HG02571 (cell line): Measurements from ENCODE around the gene RCAN3.
"Not testable (repeated sequence)": the region's sequence is repeated elsewhere in the genome, so short reads cannot be mapped to it uniquely, and the experiment has no call there.

ENCODE experiments used
- ATAC-seq: cut with Tn5 transposase; IDR thresholded peaks from one replicate; pipeline ENCODE4 v1.9.1; 2021; ENCODE audit warnings: mild to moderate bottlenecking, moderate library complexity; ENCODE audit not compliant: unreplicated experiment

Gene RCAN3

DNA sequence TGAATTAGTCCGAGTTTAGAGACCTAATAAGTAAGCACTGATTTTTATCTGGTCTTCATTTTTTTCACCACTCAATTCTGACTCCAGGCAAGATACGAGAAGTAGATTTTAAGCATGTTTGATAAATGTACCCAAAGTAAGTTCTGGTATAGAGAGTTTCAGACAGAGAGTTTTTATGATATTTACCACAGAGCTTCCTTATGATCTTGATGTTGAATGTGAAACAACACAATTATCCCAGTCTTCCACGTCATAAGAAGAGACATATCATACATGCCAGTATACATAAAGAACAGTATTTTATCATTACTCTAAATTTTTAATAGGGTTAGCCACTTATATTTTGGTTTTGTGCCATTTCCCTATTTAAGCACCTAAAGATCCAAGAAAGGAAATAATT, 45.4 kb downstream of the RCAN3 start:
- no peak for ATAC-seq

DNA sequence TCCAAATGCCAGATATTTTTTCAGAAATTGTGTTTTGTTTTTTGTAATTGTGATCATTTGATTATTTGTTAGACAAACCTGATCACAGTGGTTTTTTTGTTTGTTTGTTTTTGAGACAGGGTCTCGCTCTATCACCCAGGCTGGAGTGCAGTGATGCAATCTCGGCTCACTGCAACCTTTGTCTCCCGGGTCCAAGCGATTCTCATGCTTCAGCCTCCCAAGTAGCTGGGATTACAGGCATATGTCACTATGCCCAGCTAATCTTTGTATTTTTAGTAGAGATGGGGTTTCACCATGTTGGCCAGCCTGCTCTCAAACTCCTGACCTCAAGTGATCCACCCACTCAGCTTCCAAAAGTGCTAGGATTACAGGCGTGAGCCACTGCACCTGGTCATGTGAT, 46.6 kb downstream of the RCAN3 start:
- ATAC-seq: not testable (repeated sequence)

DNA sequence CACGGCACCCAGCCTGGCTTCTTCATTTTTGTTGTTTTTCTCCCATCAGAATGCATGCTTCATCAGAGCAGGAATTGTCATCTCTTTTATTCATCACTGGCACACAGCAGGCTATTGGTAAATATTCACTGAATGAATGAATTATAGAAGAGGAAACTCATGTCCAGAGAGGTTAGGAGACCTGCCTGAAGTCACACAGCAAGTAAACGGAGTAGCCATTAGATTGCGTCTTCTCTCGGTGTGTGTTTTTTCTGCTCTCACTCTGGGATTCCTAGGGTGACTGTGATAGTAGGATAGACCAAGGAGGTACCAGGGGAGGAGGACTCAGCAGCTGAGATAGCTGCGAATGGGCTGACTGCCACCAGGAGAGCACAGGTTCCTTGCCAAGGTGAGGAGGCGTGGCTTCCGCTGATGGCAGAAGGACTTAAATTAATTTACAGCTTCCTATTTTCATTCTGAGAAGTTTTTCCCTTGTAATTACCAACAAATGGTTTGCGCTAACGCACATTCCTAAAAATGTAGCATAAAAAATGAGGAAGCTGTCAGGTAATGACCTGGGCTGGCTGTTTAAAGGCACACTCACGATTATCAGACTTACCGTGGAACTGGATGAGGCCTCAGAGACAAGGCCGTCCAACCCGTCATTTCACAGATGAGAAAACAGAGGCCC, 48.8 kb downstream of the RCAN3 start:
- no peak for ATAC-seq

DNA sequence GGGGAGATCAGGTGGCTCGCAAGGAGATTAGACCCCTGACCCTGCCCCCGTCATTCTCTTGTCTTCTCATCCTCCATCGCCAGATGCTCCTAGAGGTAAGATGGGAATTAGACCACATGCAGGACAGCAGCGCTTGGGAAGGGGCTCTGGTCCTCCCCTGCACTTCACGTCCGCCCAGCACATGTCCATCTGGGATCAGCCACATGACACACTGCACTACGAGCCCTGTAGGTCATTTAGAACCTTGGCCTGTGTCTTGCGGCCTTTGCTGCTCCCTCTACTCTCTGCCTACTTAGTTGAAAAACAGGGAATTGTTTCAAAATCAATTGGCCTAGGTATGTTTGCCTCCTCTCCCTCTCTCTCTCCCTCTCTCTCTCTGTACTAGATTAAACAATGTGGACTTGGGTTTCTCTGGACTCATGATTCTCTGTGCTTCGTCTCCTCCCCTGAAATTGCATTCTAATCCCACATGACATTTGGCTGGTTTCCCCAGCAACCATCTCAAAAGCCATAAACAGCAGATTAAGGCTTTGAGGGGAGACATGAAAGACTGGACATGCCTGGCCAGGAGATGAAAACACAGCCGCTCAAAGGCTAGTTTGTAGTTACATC, 49.4 kb downstream of the RCAN3 start:
- ATAC-seq: no peak

DNA sequence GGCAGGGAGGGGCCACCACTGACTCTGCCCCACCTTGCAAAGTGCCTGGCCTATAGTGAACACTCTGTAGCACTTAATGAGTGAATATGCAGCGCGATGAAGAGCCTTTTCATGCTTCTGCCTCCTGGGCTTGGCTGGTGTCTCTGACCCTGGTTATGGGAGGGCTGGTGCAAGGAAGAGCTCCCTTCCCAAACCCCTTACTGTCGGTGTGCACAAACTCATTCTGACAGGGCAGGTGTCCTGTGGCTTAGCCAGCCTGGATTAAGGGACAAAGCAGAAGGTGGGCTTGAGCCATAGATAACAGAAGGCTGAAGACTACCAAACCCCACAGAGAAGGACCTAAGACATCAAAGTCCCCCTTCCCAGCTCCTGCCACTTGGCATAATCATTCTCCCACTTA, 51.3 kb downstream of the RCAN3 start:
- no peak for ATAC-seq

DNA sequence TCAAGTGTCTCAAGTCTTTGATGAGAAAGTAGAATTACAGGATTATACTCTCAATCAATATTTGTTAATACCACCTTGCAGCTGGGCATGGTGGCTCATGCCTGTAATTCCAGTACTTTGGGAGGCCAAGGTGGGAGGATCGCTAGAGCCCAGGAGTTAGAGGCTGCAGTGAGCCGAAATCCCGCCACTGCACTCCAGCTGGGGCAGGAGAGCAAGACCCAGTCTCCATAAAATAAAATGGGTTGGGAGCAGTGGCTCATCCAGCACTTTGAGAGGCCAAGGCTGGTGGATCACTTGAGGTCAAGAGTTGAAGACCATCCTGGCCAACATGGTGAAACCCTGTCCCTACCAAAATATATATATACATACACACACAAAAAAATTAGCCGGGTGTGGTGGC, 52.1 kb downstream of the RCAN3 start:
- no peak for ATAC-seq

DNA sequence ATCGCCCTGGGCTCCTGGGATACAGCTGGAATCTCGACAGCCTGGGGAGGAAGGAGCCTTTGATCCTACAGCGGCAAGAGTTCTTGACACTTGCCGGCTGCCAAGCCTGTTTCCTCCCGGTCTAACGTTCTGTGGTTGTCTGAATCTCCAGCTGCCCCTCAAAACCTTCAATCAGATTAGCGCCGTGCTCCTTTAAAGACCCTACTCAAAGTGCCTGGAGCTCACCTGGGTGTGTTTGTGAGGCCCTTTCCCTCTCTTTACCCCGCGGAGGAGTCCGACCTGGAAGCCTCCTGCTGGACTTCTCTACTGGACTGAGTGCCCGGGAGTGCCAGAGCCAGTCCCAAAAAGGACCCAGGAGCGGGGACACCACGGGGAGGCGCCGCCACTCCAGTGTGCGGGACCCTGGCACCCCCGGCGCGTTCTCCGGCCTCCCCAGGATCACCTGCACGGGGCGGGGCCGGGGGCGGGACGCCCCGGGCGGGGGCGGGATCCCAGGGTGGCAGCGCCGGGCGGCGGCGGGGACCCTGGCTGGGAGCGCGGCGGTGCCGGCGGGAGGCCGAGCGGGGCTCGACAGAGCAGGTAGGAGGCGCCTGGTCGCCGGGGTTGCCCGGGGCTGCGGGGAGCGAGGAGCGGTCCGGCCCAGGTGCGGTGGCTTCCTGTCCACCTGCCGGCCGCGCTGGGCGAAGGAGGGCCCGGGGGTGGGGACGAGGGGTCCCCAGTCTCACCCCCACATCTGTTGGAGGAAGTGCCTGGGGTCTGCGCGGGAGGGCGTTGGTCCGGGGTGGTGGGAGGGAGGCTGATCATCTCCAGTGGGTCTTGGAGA, 53.2 kb downstream of the RCAN3 start, which contains the start of gene NCMAP:
Gene NCMAP (plus strand): TSS at position 497 of the 823 bp plus-strand sequence. CDS start 39,344 bp downstream, outside the sequence.
- ATAC-seq: no peak

DNA sequence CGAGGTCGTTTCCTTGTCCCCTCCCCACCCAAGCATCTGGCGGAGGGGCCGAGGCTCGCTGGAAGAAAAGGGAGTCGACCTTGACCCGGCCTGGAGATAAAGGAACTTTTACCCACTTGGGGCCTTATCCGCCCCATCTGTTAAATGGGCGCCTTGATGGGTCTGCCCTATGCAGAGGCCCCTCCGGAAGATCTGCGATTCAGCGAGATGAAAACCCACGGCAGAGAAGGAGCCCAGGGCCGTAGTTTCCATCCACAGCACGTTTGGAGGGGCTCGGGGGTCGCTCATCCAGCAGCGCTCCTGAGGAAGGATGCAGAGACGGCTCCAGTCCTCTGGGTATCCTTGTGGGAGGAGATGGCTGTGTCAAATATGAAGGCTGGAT, 53.8 kb downstream of the RCAN3 start:
- ATAC-seq: no peak

DNA sequence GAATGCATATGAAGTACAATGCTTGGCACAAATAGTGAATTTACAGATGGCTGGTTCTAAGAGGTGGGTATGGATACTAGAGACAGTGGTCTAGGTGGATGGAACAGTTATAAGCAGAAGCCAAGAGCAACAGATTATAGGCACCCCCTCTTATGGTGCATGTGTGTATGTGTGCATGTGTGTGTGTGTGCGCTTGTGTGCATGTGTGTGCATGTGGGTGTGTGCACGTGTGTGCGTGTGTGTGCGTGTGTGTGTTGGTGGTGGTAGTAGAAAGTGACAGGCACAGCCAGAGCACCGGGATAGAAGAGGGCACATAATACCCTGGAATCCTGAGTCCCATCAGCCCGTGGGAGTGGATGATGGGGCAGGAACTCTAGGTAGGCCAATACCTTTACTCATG, 54.6 kb downstream of the RCAN3 start:
- no peak for ATAC-seq

DNA sequence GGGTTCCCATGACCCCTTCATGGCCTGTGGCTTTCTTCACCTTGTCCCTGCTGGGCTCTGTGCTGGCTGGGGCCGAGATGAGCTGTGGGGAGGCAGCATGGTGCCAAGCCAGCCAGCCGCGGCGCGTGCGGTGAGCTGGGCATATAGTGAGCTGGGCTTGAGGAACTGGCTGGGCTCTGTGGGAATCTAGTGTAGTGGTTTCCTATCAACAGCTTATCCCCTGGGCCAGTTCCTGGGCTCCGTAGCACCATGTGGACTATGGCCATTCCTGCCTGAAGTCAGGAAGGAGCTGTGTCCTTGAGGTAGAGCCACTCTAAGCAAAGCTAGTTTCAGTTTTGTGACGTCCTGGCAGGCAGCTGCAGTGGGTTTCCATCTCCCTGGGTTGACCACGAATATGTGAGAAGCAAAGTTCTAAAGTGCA, 55.1 kb downstream of the RCAN3 start:
- no peak for ATAC-seq

DNA sequence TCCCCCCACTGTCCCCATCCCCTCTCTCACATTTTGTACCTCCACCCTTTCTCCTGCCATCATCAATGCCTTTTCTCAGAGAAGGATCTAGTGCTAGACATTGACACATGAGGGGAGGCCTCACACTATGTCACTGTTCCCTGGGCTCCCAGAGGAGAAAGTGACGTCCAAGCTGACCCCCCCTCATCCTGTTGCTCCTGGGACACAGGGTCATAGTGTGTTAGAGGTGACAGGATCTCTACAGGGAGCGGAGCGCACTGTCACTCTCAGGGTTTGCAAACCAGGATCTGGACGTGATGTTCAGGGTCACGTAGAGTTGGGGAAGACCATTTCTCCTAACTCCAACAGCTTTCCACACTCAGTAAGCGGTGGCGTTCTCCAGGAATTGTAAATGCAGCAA, 55.8 kb downstream of the RCAN3 start:
- ATAC-seq: no peak

DNA sequence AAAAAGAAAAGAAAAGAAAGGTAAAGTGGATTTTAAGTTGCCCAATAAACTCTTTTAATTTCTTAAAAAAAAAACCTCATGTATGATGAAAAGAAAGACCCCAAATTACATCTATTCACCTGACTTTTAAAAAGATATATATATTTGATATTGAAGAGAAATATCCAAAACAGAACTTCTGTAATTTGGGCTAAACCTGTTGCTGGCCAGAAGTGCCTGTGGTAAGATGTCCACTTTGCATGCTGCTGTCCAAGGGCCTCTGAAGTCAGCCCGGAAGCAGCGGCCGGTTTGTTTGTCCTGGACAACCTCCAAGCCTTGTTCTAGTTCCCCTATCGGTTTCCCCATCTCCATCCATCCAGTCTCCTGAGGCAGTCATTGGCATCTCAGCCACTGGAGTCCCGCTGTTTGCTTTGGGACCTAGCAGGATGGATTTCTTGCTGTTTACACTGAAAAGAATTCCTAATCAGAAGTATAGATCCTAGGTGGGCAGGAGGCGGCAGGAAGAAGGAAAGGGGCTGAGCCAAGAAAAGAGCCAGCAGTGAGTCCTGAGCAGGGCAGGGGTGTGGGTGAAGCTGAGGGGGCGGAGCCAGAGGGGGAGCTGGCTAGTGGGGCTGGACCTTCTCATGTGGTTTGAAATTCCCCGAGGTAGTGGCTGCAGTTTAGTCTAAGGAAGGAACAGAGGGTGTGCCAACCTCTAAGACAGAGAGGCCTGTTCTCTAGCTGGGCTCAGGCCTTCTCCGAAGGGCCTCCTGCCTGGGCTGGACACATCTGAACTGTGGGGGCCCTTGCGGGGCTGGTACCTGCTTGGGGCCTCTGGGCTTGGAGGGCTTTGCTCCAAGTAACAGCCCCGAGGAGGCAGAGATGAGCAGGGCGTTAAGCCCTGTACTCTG, 56.5 kb downstream of the RCAN3 start:
- no peak for ATAC-seq

DNA sequence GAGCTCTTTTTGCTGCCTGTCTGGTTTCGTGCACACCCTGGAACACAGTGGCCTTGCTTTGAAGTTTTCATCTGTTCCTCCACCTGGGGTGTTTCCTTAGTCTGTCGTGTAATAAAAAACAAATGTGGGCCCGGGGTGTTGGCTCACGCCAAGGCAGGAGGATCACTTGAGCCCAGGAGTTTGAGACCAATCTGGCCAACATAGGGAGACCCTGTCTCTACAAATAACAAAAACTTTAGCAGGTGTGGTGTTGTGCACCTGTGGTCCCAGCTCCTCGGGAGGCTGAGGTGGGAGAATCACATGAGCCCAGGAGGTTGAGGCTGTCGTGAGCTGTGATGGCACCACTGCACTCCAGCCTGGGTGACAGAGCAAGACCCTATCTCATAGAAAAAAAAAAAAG, 57.7 kb downstream of the RCAN3 start:
- ATAC-seq: no peak

DNA sequence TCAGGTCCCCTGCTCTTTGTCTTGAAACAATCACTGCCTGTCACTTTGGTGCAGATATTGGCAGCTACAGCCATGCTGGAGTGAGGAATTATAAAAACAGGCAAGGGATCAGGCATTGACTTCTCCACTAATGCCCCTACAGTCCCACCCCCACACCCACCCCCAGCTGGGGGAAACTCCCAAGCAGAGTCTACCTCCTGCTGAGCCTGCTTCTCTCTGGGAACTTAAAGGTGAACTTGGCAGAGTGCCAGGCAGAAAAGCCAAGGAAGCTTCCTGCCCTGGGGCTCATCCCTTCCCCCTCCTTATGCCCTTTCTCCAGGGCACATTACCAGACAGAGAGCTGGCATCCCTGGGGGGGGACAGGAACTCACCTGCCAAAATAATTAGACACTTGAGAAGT, 60.0 kb downstream of the RCAN3 start:
- ATAC-seq: no peak

DNA sequence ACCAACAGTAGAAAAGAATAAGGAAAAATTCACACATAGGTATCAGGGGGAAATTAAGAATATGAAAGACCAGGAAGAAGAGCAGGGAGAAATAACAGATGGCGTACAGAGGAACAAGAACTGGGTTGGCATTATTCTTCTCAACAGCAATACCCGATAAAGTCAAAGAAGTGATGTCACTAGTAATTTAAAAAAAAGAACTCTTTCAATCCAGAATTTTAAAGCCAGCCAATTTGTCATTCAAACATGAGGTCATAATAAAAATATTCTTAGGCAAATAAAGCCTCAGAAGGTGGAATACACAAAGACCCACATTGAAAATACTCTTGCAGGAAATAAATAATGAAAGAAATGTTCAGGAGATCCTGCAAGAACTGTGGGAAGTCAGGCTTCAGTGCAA, 62.1 kb downstream of the RCAN3 start:
- ATAC-seq: no peak

DNA sequence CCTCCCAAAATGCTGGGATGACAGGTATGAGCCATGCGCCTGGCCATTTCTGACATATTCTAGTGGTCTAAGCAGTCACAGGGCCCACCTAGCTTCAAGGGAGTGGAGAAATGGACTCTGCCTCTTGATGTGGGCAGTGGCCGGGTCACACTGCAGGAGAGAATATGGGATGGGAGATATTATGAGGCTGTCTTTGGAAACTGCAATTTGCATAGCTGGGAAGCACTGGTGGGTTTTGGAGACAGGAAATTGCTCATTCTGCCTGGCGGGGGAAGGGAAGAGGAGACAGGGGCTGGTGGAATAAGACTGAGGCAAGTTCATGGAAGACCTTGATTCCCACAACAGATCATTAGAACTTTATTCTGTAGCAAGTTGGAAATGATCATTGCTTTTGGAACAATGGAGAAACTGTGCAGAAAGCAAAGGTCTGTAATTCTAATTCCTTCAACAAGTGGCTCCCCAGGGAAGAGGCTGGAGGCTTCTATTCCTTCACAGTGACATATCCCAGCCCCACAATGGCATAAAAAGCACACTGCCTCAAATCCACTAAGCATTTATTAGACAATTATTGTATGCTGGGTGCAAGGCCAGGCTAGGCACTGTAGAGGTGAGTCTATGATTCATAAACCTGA, 63.7 kb downstream of the RCAN3 start:
- ATAC-seq: no peak

DNA sequence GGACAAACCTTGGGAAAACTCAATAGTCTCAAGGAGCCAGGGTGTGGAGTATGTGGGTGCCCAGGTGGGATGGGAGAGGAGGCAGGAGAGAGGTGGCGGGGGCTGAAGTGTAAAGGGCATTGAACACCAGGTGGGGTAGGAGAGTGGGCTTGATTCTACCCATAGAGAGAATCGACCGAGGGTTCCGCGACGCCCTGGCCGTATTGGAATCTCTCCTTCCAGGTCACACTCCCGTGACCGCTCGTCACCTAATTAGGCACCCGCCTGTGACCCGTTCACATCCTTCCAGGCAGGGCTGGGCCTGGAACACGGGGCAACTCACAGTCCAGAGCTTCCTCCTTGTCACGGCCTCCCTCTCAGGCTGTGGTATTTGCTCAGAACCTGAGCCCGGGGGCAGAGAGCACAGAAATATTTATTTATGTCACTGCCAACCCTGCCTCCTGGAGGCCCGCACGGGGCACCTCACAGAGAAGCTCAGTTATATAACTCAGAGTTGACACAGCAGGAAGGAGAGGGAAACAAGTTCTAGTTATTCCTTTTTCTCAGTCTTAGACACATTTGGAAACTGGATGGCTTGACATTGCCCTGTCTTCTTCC, 65.3 kb downstream of the RCAN3 start:
- ATAC-seq: no peak

DNA sequence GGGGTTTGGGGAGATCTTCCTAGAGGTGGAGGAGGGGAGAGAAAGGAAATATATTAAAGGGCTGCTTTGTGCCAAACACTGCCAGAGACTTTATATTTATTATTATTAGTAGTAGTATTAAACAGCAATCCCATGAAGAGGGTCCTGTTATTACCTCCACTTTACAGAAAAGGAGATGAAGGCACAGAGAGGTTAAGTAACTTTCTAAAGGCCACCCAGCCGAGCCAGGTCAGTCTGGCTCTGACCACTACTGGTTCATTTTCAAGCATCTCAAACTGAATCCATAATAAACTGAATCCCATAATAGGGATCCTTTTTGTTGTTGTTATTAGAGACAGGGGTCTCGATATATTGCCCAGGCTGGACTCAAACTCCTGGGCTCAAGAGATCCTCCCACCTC, 65.8 kb downstream of the RCAN3 start:
- no peak for ATAC-seq

DNA sequence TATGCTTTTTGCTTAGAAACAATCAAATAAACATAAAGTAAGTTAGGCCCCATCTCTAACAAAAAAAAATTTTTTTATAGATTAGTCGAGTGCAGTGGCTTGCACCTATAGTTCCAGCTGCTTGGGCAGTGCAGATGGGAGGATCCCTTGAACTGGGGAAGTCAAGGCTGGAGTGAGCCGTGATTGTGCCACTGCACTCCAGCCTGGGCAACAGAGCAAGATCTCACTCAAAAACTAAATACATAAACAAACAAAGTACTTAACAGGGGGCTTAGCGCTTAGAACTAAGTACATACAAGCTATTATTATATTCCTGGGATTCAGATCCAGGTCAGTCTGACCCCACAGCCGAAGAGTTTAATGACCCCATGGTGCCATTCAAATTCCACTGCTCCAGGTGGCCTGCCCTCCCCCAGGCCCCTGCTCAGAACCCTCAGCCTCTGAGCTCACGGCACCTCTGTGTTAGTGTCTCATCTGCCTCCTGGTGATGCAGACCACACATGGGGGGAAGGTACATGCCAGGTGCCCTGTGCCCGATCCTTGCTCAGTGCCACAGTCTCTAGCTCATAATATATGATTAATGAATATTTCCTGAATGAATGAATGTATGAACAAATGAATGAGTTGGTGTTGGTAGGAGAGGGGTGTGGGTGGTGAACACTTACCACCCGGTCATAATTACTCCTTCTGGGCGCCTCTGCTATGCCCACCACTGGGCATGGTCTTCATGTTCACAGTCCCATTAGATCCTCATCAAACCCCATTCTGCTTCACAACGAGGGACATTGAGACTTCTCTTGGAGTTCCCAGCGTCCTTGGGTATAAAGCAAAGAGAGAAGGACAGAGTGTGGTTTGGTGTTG, 67.9 kb downstream of the RCAN3 start:
- no peak for ATAC-seq
